ENCODE data around the gene KLHL33.

Gene KLHL33

GRCh38 chr14:20376071-20376588, 59.8 kb downstream of the KLHL33 start:
- no peak for DNase-seq
- H4K20me1 ChIP-seq (ENCODE audit: insufficient read depth, low read length): no peaks in the 10 kb centered on the region
- H3K4me2 ChIP-seq (ENCODE audit: low read depth, low read length): no peak overlapping the region
- H3K9me3 ChIP-seq (replicated peaks; ENCODE audit: insufficient read depth, low read length): no peaks in the 10 kb centered on the region
- no peaks in the 10 kb centered on the region for H3F3A ChIP-seq (ENCODE audit: insufficient read depth, low read length)
- H2AFZ ChIP-seq (ENCODE audit: low read length): no peak overlapping the region
- H3K9me2 ChIP-seq (replicated peaks; ENCODE audit: insufficient read depth, low read length): no peaks in the 10 kb centered on the region
- H3K9ac ChIP-seq (ENCODE audit: low read length): no peak overlapping the region
- no peaks in the 10 kb centered on the region for H3K79me2 ChIP-seq (ENCODE audit: low read length)
- no peak overlapping the region for H3K27ac ChIP-seq (ENCODE audit: low read length)
- TF ChIP-seq EZH2phosphoT487 (IDR thresholded peaks at IDR 0.05; ENCODE audit: low read length): no peak
- no peak for TF ChIP-seq EZH2 (optimal IDR thresholded peaks at IDR 0.05; ENCODE audit: low read depth, low read length)
- TF ChIP-seq CTCF (IDR thresholded peaks at IDR 0.05; ENCODE audit: low read length): no peak
- H3K36me3 ChIP-seq (replicated peaks; ENCODE audit: insufficient read depth, low read length): no peaks in the 10 kb centered on the region
- H3K4me1 ChIP-seq (ENCODE audit: low read length): no peaks in the 10 kb centered on the region
- no peak overlapping the region for H3K4me3 ChIP-seq (ENCODE audit: low read length)
- H3K27me3 ChIP-seq (replicated peaks; ENCODE audit: insufficient read depth, low read length): no peaks in the 10 kb centered on the region

All from MM.1S (cell line).